Activated naive CD4-positive, alpha-beta T cell treated with anti-CD3 and anti-CD28 coated beads for 36 hours (primary cell): ENCODE data around the gene SLC1A4. TPM values are rescaled to one million over a fixed set of nuclear protein-coding genes. Genes with fewer than 3 reads are reported as not detected.
"Not testable (repeated sequence)": the region's sequence is repeated elsewhere in the genome, so short reads cannot be mapped to it uniquely, and the experiment has no call there.

Source experiments
- CTCF ChIA-PET: fragments of 350-600 bp; sonication (Branson Sonifier 250); formaldehyde crosslinking; loops from one replicate; lab custom pipeline; 2021; ENCODE audit warnings: antibody characterized with exemption; lab: Charles Lee
- DNase-seq: peaks from one replicate; pipeline ENCODE4 v3.0.0-alpha.2; 2020
- H3K27ac Mint-ChIP-seq: one replicate; pipeline ENCODE4 v1.8.0; 2021; ENCODE audit warnings: mild to moderate bottlenecking, mixed read lengths
- H3K27me3 Mint-ChIP-seq: one replicate; pipeline ENCODE4 v1.8.0; 2021; ENCODE audit warnings: low read depth, mixed read lengths
- H3K36me3 Mint-ChIP-seq: one replicate; pipeline ENCODE4 v1.8.0; 2021; ENCODE audit warnings: low read depth, mixed read lengths
- H3K4me1 Mint-ChIP-seq: one replicate; pipeline ENCODE4 v1.8.0; 2021; ENCODE audit warnings: low read depth, mixed read lengths
- H3K4me3 Mint-ChIP-seq: one replicate; pipeline ENCODE4 v1.8.0; 2021; ENCODE audit warnings: mild to moderate bottlenecking, moderate library complexity, mixed read lengths
- H3K9me3 Mint-ChIP-seq: one replicate; pipeline ENCODE4 v1.8.0; 2021; ENCODE audit warnings: mixed read lengths
- intact Hi-C: fragments of 100-400 bp; cut with micrococcal nuclease; formaldehyde crosslinking; loops from one replicate; pipeline ENCODE4 v1.15.1; 2023
- total RNA-seq, 2 experiments: library from RNA; stranded (reverse); gene quantifications; one replicate each; pipeline ENCODE4 v1.2.3, GENCODE V29; 2021

The SLC1A4 gene
- total RNA-seq, 2 experiments from 2014 or later: 8.3 to 8.7 TPM

GRCh38 chr2:65000644-65001043, 11.4 kb downstream of the SLC1A4 start:
- CTCF ChIA-PET: no interaction called here
- no peak overlapping the region for H3K4me3 Mint-ChIP-seq
- intact Hi-C loops: no loop called here

DNA sequence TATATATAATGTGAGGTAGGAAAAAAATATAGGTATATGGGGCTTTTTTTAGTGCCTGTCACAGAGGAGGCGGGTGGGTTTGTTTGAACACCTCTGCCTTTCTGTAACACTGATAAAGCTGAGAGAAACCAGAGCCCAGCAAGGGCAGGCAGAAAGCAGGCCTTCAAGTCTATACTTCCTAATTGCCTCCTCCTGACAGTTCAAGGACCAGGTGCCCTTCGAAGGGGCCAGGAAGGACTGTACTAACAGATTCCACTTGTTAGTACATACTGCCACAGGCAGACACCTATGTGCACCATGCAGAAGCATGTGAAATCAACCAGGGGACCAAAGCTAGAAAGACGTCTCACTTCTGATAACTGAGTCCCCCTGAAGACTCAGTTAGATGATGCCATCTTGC, 13.8 kb downstream of the SLC1A4 start:
- H3K36me3 Mint-ChIP-seq: peaks cover 6% of the 10 kb centered on the region
- H3K4me1 Mint-ChIP-seq: no peaks in the 10 kb centered on the region
- H3K4me3 Mint-ChIP-seq: no peak overlapping the region
- CTCF ChIA-PET: interaction anchor here (1.2 kb wide), 1 partner anchor 37 kb away, joined by 3 read pairs; no protein-coding TSS in a partner anchor
- no peaks in the 10 kb centered on the region for H3K9me3 Mint-ChIP-seq
- no peaks in the 10 kb centered on the region for H3K27me3 Mint-ChIP-seq
- no peak overlapping the region for H3K27ac Mint-ChIP-seq
- DNase-seq: no peak
- intact Hi-C loops: no loop called here

More at GRCh38 chr2:65000644-65001043, 11.4 kb downstream of the SLC1A4 start:
- Mint-ChIP-seq H3K4me1 (no peaks in the 10 kb centered on the region), H3K27me3 (no peaks in the 10 kb centered on the region), H3K27ac (no peak overlapping the region), H3K36me3 (peaks cover 8% of the 10 kb centered on the region), H3K9me3 (no peaks in the 10 kb centered on the region)
- DNase-seq: no peak

GRCh38 chr2:65004232-65004631, 15.0 kb downstream of the SLC1A4 start:
- H3K4me3 Mint-ChIP-seq, H3K36me3 Mint-ChIP-seq, H3K4me1 Mint-ChIP-seq, intact Hi-C loops, H3K9me3 Mint-ChIP-seq, DNase-seq, H3K27ac Mint-ChIP-seq, H3K27me3 Mint-ChIP-seq: not testable (repeated sequence)
- CTCF ChIA-PET: interaction anchor here (1.2 kb wide), 1 partner anchor 36 kb away, joined by 3 read pairs; no protein-coding TSS in a partner anchor

- Mint-ChIP-seq H3K36me3 (peaks cover 34% of the 10 kb centered on the region), H3K4me1 (no peaks in the 10 kb centered on the region), H3K27me3 (no peaks in the 10 kb centered on the region), H3K27ac (no peak overlapping the region), H3K9me3 (no peaks in the 10 kb centered on the region), H3K4me3 (no peak overlapping the region)
- DNase-seq: no peak
- intact Hi-C loops: no loop called here
- CTCF ChIA-PET: no interaction called here
Observed at GRCh38 chr2:65013776-65014175, 24.6 kb downstream of the SLC1A4 start.

- intact Hi-C loops: no loop called here
- DNase-seq: no peak
- no peak overlapping the region for H3K27ac Mint-ChIP-seq
- CTCF ChIA-PET: no interaction called here
- no peaks in the 10 kb centered on the region for H3K9me3 Mint-ChIP-seq
- no peaks in the 10 kb centered on the region for H3K4me1 Mint-ChIP-seq
- H3K4me3 Mint-ChIP-seq: no peak overlapping the region
- no peaks in the 10 kb centered on the region for H3K27me3 Mint-ChIP-seq
- peaks cover 38% of the 10 kb centered on the region for H3K36me3 Mint-ChIP-seq
Observed at GRCh38 chr2:65015731-65016130, 26.5 kb downstream of the SLC1A4 start.

DNA sequence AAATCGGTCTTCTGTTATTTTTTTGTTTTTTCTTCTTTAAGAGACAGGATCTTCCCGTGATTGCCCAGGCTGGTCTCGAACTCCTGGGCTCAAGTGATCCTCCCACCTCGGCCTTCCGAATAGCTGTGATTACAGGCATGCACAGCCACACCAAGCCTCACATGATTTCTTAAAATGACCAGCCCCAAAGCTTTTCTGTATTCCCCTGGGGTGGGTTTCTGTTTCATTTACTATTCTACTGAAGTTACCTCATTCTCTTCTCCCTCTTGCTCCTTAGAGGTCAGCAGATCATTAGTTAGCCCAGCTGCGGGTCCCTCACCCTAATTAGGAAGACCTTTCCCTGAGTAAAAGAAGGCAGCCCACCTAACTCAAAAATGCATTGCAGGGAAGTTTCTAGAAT, 27.6 kb downstream of the SLC1A4 start:
- Mint-ChIP-seq H3K4me1 (no peaks in the 10 kb centered on the region), H3K36me3 (peaks cover 36% of the 10 kb centered on the region), H3K9me3 (no peaks in the 10 kb centered on the region), H3K27ac (no peak overlapping the region), H3K4me3 (no peak overlapping the region), H3K27me3 (no peaks in the 10 kb centered on the region)
- intact Hi-C loops: no loop called here
- no peak for DNase-seq
- CTCF ChIA-PET: interaction anchor here (1.0 kb wide), 1 partner anchor 48 kb away, joined by 3 read pairs; no protein-coding TSS in a partner anchor

DNA sequence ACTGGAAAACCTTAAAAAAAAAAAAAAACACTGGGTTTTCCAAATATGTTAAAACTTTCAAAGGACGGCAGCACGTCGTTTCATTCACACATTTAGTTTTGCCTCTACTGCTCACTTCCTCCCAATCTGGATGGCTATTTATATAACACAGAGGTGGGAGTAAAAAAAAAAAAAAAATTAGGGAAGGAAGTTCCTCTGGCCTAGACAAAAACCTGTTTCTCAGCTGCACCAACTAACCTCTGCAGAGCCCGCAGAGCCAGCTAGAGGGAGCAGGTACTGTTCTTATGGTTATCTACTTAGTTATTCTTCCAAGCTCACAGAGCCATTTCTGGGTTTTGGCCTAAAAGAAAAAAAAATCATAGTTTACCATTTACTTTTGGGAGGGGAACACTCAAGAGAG, 28.1 kb downstream of the SLC1A4 start:
- no peak overlapping the region for H3K27ac Mint-ChIP-seq
- no peak for DNase-seq
- no peaks in the 10 kb centered on the region for H3K4me1 Mint-ChIP-seq
- intact Hi-C loops: no loop called here
- H3K27me3 Mint-ChIP-seq: no peaks in the 10 kb centered on the region
- peaks cover 34% of the 10 kb centered on the region for H3K36me3 Mint-ChIP-seq
- CTCF ChIA-PET: interaction anchor here (0.6 to 1.0 kb wide), 3 partner anchors 47 to 434 kb away, joined by 3 to 5 read pairs (median 4); no protein-coding TSS in a partner anchor
- H3K9me3 Mint-ChIP-seq: no peaks in the 10 kb centered on the region
- H3K4me3 Mint-ChIP-seq: no peak overlapping the region

- Mint-ChIP-seq H3K36me3 (peaks cover 34% of the 10 kb centered on the region), H3K27me3 (no peaks in the 10 kb centered on the region), H3K27ac (no peak overlapping the region), H3K9me3 (no peaks in the 10 kb centered on the region), H3K4me3 (no peak overlapping the region), H3K4me1 (no peaks in the 10 kb centered on the region)
- intact Hi-C loops: no loop called here
- CTCF ChIA-PET: interaction anchor here (0.7 kb wide), 1 partner anchor 11 kb away, joined by 3 read pairs; no protein-coding TSS in a partner anchor
- DNase-seq: no peak
Observed at GRCh38 chr2:65018141-65018582, 29.0 kb downstream of the SLC1A4 start.

DNA sequence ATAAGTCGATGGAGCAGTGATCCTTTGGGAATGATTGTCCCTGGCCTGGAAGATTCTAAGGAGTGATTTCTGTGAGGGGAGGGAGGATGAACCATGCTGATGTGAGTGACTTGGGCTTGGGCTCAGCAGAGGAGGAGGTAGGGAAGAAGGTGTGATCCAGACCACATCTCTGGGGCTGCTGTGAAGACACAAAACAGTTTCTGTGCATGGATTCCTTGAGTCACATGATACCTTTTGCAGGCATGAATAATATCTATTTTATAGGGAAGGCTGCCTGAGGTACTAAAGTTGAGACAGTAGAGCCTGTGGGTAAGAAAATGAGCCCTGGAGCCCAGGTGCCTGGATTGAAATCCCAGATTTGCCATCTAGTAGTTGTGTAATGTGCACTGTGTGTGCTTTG, 29.8 kb downstream of the SLC1A4 start:
- no peaks in the 10 kb centered on the region for H3K4me1 Mint-ChIP-seq
- intact Hi-C loops: no loop called here
- CTCF ChIA-PET: no interaction called here
- no peak overlapping the region for H3K27ac Mint-ChIP-seq
- no peaks in the 10 kb centered on the region for H3K9me3 Mint-ChIP-seq
- H3K36me3 Mint-ChIP-seq: peaks cover 34% of the 10 kb centered on the region
- DNase-seq: no peak
- no peak overlapping the region for H3K4me3 Mint-ChIP-seq
- no peaks in the 10 kb centered on the region for H3K27me3 Mint-ChIP-seq

DNA sequence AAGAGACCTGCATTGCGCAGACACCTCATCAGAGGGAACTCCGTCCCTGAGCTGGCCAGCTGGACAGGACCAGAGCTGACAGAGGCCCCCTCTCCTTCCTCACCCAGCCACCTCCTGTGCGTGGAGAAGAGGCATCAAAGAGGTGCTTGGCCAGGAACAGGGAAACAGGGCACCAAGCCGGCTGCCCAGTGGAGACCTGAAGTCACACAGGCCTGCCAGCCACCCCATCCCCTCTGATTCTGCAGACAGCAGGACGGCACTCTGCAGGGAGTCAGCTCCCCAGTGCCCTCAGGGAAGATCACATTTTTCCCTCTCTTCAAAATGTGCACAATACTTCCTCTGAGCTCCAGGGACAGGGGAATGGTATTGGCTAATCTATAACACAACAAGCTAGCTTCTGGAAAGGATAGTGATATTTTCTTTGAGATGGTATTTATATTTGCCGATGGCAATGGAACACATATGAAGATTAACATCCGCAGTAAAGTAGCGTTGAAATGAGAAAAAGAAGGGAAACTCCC, 30.5 kb downstream of the SLC1A4 start:
- H3K27ac Mint-ChIP-seq: no peak overlapping the region
- H3K4me1 Mint-ChIP-seq: no peaks in the 10 kb centered on the region
- CTCF ChIA-PET: interaction anchor here (1.0 to 1.7 kb wide), 2 partner anchors 12 to 107 kb away, joined by 3 read pairs; no protein-coding TSS in a partner anchor
- no peaks in the 10 kb centered on the region for H3K27me3 Mint-ChIP-seq
- peaks cover 34% of the 10 kb centered on the region for H3K36me3 Mint-ChIP-seq
- DNase-seq: no peak
- intact Hi-C loops: no loop called here
- no peak overlapping the region for H3K4me3 Mint-ChIP-seq
- no peaks in the 10 kb centered on the region for H3K9me3 Mint-ChIP-seq

DNA sequence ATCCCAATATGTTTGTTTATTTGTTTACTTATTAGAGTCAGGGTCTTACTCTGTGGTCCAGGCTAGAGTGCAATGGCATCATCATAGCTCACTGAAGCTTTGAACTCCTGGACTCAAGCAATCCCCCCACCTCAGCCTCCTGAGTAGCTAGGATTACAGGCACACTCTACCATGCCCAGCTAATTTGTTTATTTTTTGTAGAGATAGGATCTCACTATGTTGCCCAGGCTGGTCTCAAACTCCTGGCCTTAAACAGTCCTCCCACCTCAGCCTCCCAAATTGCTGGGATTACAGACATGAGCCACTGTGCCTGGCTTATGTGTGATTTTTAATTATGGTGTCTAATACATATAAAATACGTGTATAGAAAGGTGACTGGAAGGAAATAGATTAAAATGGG, 31.1 kb downstream of the SLC1A4 start:
- intact Hi-C loops, H3K27ac Mint-ChIP-seq, H3K9me3 Mint-ChIP-seq, H3K4me3 Mint-ChIP-seq, DNase-seq, H3K4me1 Mint-ChIP-seq, H3K27me3 Mint-ChIP-seq: not testable (repeated sequence)
- peaks cover 34% of the 10 kb centered on the region for H3K36me3 Mint-ChIP-seq
- CTCF ChIA-PET: interaction anchor here (1.0 to 1.7 kb wide), 2 partner anchors 11 to 108 kb away, joined by 3 read pairs; no protein-coding TSS in a partner anchor

GRCh38 chr2:65020943-65021528, 31.8 kb downstream of the SLC1A4 start:
- Mint-ChIP-seq H3K27me3 (no peaks in the 10 kb centered on the region), H3K4me1 (no peaks in the 10 kb centered on the region), H3K36me3 (peaks cover 34% of the 10 kb centered on the region), H3K9me3 (no peaks in the 10 kb centered on the region), H3K4me3 (no peak overlapping the region), H3K27ac (no peak overlapping the region)
- intact Hi-C loops: no loop called here
- CTCF ChIA-PET: interaction anchor here (1.7 kb wide), 1 partner anchor 11 kb away, joined by 3 read pairs; no protein-coding TSS in a partner anchor
- DNase-seq: no peak

GRCh38 chr2:65021709-65022108, 32.5 kb downstream of the SLC1A4 start:
- Mint-ChIP-seq H3K4me1 (no peaks in the 10 kb centered on the region), H3K36me3 (peaks cover 28% of the 10 kb centered on the region), H3K9me3 (no peaks in the 10 kb centered on the region), H3K4me3 (no peak overlapping the region), H3K27ac (no peak overlapping the region), H3K27me3 (no peaks in the 10 kb centered on the region)
- DNase-seq: no peak
- CTCF ChIA-PET: no interaction called here
- intact Hi-C loops: no loop called here
